Mesodermal cell (in vitro differentiated cells): ENCODE measurements around the gene TPSD1. TPM values are rescaled to one million over a fixed set of nuclear protein-coding genes. Genes with fewer than 3 reads are reported as not detected.
"Not testable (repeated sequence)": the region's sequence is repeated elsewhere in the genome, so short reads cannot be mapped to it uniquely, and the experiment has no call there.

Experiments used
- H3K27ac ChIP-seq: 2 replicates; pipeline ENCODE4 v1.7.0; 2013; ENCODE audit warnings: mild to moderate bottlenecking, low read depth, low read length, moderate library complexity; ENCODE audit not compliant: severe bottlenecking
- H3K36me3 ChIP-seq: 2 replicates; pipeline ENCODE4 v1.7.1; 2013; ENCODE audit warnings: mild to moderate bottlenecking, low read length, moderate library complexity; ENCODE audit not compliant: control insufficient read depth, insufficient read depth
- H3K4me1 ChIP-seq: one replicate; pipeline ENCODE4 v1.7.1; 2013; ENCODE audit warnings: mild to moderate bottlenecking, low read length; ENCODE audit not compliant: insufficient read depth, control insufficient read depth, poor library complexity, severe bottlenecking
- H3K4me3 ChIP-seq: 2 replicates; pipeline ENCODE4 v1.7.0; 2013; ENCODE audit warnings: low read length, control low read depth, mild to moderate bottlenecking; ENCODE audit not compliant: insufficient read depth, poor library complexity, severe bottlenecking; ENCODE audit errors: extremely low read depth
- H3K9me3 ChIP-seq: 2 replicates; pipeline ENCODE4 v1.7.1; 2013; ENCODE audit warnings: mild to moderate bottlenecking, low read length, moderate library complexity; ENCODE audit not compliant: control insufficient read depth
- WGBS, 2 experiments: methylation state at CpG; one replicate each; pipeline ENCODE4 v1.1.5; 2013; ENCODE audit warnings: missing lambda C conversion rate in 2 of 2; ENCODE audit not compliant: insufficient coverage in 2 of 2; 5-methylcytosine and 5-hydroxymethylcytosine counted together
- polyA plus RNA-seq, 2 experiments: library from polyadenylated mRNA; stranded (reverse); fragments of 50-300 nt; gene quantifications; one replicate each; pipeline ENCODE4 v1.2.3, GENCODE V29; 2013

The TPSD1 gene
- not detected for polyA plus RNA-seq (2013, experiment 1 of 2)
- not detected for polyA plus RNA-seq (2013, experiment 2 of 2)

DNA sequence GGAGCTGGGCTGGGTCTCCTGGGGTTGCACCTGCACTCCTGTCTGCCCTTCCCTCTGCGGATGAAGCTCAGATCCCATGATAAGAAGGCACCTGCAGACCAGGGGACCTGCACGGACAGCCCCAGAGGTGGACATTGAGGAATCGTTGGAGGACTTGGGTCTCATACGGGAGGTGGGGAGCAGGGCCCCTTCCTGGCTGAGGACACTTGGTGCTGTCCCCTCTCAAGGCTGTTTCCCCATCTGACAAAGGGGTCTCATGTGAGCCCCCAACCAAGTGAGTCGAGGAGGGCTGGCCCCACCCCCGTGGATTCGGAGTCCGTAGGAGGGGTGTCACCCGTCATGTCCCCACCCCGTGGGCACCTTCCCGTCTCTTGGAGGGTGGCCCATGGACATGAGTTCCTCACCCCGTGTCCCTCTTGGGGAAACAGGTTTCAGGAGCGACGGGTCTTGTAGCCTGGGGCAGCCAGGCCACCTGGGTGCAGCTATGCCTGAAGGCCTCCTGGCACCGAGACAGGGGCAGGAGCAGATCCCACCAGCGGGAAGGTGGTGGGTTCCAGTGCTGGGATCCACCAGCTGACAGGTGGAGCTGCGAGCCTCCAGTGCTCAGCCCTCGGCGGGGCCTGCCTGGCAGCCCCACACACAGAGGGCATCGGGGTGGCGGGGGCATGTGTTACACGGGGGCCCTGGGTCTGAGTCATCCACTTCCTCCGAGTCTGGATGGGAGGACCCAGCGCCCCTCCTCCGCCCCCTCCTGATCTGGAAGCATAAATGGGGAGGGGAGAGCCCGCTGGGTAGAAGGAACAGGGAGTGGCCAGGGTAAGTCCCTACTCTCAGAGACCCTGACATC lies at the start of gene TPSD1:
TPSD1 (plus strand) TSS at position 794 of the 847 bp plus-strand sequence. CDS start 212 bp downstream, outside the sequence.
- WGBS, 2 experiments: 70 to 90% methylated on average over 10 to 11 of the region's 26 CpGs
- not testable (repeated sequence) for H3K4me1 ChIP-seq

DNA sequence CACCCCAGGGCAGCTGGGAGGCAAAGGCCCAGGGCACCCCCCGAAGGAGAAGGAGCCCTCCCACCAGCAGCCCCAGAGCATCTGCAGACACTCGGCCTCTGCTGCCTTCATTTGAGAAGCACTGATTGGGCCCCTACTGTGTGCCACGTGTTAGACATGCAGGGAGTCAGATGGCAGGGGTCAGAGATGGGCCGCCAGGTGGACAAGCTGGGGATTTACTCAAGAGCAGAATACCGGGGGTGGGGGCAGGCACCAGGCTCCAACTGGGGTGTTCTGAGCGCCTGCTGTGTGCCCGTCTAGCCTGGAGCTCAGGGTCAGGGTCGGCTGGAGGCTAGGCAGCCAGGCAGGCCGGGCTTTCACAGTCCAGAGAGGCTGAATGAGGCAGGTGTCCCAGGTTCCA lies 49.5 kb upstream of the TPSD1 start:
- Histone ChIP-seq H3K36me3 (no peaks in the 10 kb centered on the region), H3K4me3 (no peak overlapping the region), H3K9me3 (no peaks in the 10 kb centered on the region), H3K27ac (no peak overlapping the region), H3K4me1 (no peaks in the 10 kb centered on the region)
- WGBS, 2 experiments: 84 to 90% methylated on average over 7 to 9 of the region's 9 CpGs

More for the DNA sequence above, at the start of gene TPSD1:
- not testable (repeated sequence) for H3K36me3 ChIP-seq, H3K9me3 ChIP-seq, H3K27ac ChIP-seq, H3K4me3 ChIP-seq

- Histone ChIP-seq H3K4me1 (no peaks in the 10 kb centered on the region), H3K9me3 (no peaks in the 10 kb centered on the region), H3K36me3 (no peaks in the 10 kb centered on the region), H3K27ac (no peak overlapping the region), H3K4me3 (no peak overlapping the region)
- 90 to 100% methylated on average over 7 to 11 of the region's 16 CpGs for WGBS, 2 experiments
These were observed 49.1 kb upstream of the TPSD1 start for GRCh38 chr16:1206786-1207185.

- H3K36me3 ChIP-seq: no peaks in the 10 kb centered on the region
- no peaks in the 10 kb centered on the region for H3K4me1 ChIP-seq
- no peaks in the 10 kb centered on the region for H3K9me3 ChIP-seq
- 91 to 95% methylated on average over 19 to 21 of the region's 22 CpGs for WGBS, 2 experiments
- no peak overlapping the region for H3K27ac ChIP-seq
- H3K4me3 ChIP-seq: no peak overlapping the region
These were observed 47.5 kb upstream of the TPSD1 start for GRCh38 chr16:1208239-1208830.

DNA sequence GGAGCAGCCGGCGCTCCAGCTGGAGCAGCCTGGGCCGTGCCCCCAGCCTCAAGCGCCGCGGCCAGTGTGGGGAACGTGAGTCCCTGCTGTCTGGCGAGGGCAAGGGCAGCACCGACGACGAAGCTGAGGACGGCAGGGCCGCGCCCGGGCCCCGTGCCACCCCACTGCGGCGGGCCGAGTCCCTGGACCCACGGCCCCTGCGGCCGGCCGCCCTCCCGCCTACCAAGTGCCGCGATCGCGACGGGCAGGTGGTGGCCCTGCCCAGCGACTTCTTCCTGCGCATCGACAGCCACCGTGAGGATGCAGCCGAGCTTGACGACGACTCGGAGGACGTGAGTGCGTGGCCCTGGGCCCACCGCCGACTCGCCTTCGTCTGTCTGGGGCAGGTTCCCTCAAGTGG lies 46.8 kb upstream of the TPSD1 start:
- H3K4me3 ChIP-seq: no peak overlapping the region
- H3K4me1 ChIP-seq: no peaks in the 10 kb centered on the region
- H3K9me3 ChIP-seq: no peaks in the 10 kb centered on the region
- no peak overlapping the region for H3K27ac ChIP-seq
- no peaks in the 10 kb centered on the region for H3K36me3 ChIP-seq
- WGBS, 2 experiments: 95 to 97% methylated on average over 33 to 41 of the region's 43 CpGs

DNA sequence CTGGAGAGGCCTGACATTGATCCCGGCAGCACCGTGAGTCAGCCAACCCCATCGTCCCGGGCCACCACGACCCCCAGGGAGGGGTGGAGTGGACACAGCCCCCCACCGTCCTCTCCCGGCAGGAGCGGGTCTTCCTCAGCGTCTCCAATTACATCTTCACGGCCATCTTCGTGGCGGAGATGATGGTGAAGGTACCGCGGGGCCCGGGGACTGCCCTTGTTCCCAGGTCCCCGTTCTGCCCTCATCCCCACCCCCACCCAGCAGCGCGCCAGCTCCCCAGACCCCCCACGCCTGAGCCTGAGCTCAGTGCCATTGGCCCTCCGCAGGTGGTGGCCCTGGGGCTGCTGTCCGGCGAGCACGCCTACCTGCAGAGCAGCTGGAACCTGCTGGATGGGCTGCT lies 45.4 kb upstream of the TPSD1 start:
- 92 to 95% methylated on average over 16 to 17 of the region's 23 CpGs for WGBS, 2 experiments
- H3K4me1 ChIP-seq: no peaks in the 10 kb centered on the region
- no peaks in the 10 kb centered on the region for H3K36me3 ChIP-seq
- H3K4me3 ChIP-seq: no peak overlapping the region
- no peak overlapping the region for H3K27ac ChIP-seq
- no peaks in the 10 kb centered on the region for H3K9me3 ChIP-seq

DNA sequence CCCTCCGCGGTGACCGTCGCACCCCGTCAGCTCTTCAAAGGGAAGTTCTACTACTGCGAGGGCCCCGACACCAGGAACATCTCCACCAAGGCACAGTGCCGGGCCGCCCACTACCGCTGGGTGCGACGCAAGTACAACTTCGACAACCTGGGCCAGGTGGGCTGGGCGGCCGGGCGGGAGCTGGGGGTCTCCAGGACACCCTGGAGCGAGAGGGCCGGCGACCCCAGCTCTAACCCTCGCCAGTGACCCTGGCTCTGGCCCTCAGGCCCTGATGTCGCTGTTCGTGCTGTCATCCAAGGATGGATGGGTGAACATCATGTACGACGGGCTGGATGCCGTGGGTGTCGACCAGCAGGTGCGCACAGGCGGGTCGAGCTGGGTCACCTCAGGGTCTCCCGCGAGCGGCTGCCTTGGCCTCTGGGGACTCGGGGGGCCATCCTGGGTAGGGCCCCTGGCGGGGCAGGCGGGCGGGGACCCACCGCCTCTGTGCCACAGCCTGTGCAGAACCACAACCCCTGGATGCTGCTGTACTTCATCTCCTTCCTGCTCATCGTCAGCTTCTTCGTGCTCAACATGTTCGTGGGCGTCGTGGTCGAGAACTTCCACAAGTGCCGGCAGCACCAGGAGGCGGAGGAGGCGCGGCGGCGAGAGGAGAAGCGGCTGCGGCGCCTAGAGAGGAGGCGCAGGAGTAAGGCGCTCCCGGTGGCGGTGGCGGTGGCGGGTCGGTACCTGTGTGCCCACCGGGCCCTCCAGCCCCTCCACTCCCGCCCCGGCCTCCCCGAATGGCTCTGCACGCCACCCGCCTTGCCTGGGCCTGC lies 44.2 kb upstream of the TPSD1 start:
- H3K4me3 ChIP-seq: no peak overlapping the region
- H3K9me3 ChIP-seq: no peaks in the 10 kb centered on the region
- H3K36me3 ChIP-seq: no peaks in the 10 kb centered on the region
- H3K27ac ChIP-seq: no peak overlapping the region
- 95 to 97% methylated on average over 57 to 65 of the region's 65 CpGs for WGBS, 2 experiments
- no peaks in the 10 kb centered on the region for H3K4me1 ChIP-seq

DNA sequence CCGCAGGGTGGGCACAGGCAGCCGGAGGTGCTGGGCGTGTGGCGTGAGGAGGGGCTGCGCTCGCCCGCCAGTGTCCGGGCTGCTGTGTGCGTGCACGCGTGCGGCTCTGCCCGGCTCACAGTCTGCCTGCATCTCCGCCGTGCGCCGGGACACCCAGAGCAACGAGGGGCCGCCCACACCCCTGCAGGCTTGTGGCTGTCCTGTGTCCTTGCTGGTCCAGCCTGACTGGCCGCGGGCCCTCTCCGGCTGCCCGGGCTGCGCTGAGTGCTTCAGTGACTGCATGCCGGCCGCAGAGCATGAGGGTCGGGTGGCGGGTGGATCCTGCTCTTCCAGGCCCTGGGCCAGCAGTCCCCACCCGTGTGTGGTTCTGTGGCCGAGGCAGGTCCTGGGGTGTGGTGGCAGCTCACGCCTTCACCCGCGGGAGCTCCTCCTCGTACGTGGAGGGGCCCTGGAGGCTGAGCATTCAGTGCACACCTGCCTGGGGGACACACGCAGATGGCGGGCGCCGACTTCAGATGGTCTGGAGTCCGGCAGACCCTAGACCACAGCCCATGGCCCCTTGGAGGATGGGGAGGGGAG lies 43.2 kb upstream of the TPSD1 start:
- no peak overlapping the region for H3K27ac ChIP-seq
- H3K36me3 ChIP-seq: no peaks in the 10 kb centered on the region
- H3K4me1 ChIP-seq: no peaks in the 10 kb centered on the region
- 96 to 97% methylated on average over 39 to 40 of the region's 40 CpGs for WGBS, 2 experiments
- H3K4me3 ChIP-seq: no peak overlapping the region
- H3K9me3 ChIP-seq: no peaks in the 10 kb centered on the region

DNA sequence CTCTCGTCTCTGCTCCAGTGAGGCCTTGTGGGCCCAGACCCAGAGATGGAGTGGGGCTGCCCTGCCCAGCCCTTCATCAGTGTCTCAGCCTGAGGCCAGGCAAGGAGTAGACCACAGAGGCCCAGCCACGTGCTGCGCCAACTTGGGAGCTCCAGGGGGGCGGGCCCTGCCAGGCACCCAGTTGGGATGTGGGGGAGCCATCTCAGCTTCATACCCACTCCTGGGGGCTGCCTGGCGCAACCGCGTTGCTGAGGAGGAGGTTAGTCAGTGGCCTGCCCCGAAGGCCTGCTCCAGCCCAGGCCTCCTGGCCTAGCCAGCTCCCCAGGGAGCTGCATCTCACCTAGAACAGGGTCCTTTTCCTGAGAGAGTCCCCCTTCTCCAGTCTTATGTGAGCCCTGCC lies 42.6 kb upstream of the TPSD1 start:
- Histone ChIP-seq H3K4me3 (no peak overlapping the region), H3K4me1 (no peaks in the 10 kb centered on the region), H3K9me3 (no peaks in the 10 kb centered on the region), H3K36me3 (no peaks in the 10 kb centered on the region), H3K27ac (no peak overlapping the region)
- WGBS, 2 experiments: 80 to 98% methylated on average over 7 to 8 of the region's 8 CpGs

GRCh38 chr16:1213796-1214372 lies 42.0 kb upstream of the TPSD1 start:
- 90 to 100% methylated on average over 4 to 9 of the region's 25 CpGs for WGBS, 2 experiments
- Histone ChIP-seq H3K4me1 (no peaks in the 10 kb centered on the region), H3K9me3 (no peaks in the 10 kb centered on the region), H3K36me3 (no peaks in the 10 kb centered on the region), H3K4me3 (no peak overlapping the region), H3K27ac (no peak overlapping the region)
